ENCODE measurements around the gene GIT2.

Gene GIT2

GRCh38 chr12:109927622-109928021, 68.5 kb downstream of the GIT2 start:
- Histone ChIP-seq H3K36me3 (ENCODE audit: control insufficient read depth, insufficient read depth, low read length) (no peaks in the 10 kb centered on the region), H3K27me3 (ENCODE audit: control insufficient read depth, insufficient read depth, low read length) (no peaks in the 10 kb centered on the region), H3K4me1 (no peaks in the 10 kb centered on the region), H2AFZ (no peak overlapping the region), H3K9me3 (ENCODE audit: control insufficient read depth, low read length) (no peaks in the 10 kb centered on the region), H3K4me3 (ENCODE audit: low read depth, low read length) (no peak overlapping the region), H3K27ac (no peak overlapping the region), H3K4me2 (ENCODE audit: low read length) (no peak overlapping the region), H3K9ac (no peak overlapping the region), H3K79me2 (no peaks in the 10 kb centered on the region)
- TF ChIP-seq CTCF (IDR thresholded peaks at IDR 0.05), result peak; percentile 48

DNA sequence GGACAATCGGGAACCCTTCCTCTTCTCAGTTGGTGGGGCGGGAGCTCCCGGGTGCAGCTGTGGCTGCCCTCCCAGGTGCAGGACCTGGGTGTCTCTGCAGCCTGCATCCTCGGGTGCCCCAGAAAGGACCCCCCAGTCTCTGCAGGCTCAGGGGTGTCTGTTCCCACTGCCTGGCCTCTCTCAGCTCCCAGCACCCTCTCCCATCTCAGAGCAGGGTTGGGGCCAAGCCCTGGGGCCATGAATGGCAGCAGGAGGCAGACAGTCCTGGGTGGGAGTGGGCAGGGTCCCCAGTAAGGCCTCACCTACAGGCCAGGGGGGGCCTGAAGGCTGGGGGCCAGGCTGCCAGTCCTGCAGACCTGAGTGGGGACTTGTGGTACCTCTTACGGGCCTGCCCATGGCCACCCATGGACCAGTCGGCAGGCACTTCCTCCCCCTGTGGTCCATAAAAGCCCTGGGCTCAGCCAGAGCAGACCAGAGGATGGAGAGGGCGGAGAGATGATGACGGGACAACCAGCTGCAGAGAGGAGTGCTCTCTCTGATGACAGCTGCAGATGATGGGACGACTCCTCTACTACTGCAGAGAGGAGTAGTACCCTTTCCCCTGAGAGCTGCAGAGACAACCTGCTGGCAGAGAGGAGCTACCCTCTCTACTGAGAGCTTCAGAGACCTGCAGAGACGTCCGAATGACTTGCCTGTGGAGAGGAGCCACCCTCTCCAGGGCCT, 69.5 kb downstream of the GIT2 start:
- no peaks in the 10 kb centered on the region for H3K79me2 ChIP-seq
- H3K36me3 ChIP-seq (ENCODE audit: control insufficient read depth, insufficient read depth, low read length), result no peaks in the 10 kb centered on the region
- no peaks in the 10 kb centered on the region for H3K4me1 ChIP-seq
- H2AFZ ChIP-seq, result no peak overlapping the region
- no peak overlapping the region for H3K27ac ChIP-seq
- H3K27me3 ChIP-seq (ENCODE audit: control insufficient read depth, insufficient read depth, low read length), result no peaks in the 10 kb centered on the region
- TF ChIP-seq CTCF (IDR thresholded peaks at IDR 0.05), result no peak
- H3K9me3 ChIP-seq (ENCODE audit: control insufficient read depth, low read length), result no peaks in the 10 kb centered on the region
- H3K4me3 ChIP-seq (ENCODE audit: low read depth, low read length), result no peak overlapping the region
- H3K9ac ChIP-seq, result no peak overlapping the region
- H3K4me2 ChIP-seq (ENCODE audit: low read length), result no peak overlapping the region

DNA sequence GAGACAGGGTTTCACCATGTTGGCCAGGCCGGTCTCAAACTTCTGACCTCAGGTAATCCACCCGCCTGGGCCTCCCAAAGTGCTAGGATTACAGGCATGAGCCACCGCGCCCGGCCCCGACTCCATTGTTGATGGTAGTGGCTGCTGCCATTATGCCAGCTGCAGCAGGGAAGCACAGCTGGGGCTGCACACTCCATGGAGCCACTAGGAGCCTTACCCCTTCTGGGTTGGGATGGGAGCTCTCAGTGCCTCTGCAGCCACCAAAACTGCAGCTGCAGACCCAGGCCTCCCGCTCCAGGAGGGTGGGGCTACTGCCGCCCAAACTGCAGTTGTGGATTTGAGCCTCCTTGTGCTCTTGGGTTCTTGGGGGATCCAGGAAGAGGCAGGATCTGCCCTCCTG, 70.2 kb downstream of the GIT2 start:
- Histone ChIP-seq H3K9ac (no peak overlapping the region), H3K36me3 (ENCODE audit: control insufficient read depth, insufficient read depth, low read length) (no peaks in the 10 kb centered on the region), H3K9me3 (ENCODE audit: control insufficient read depth, low read length) (no peaks in the 10 kb centered on the region), H3K4me1 (no peaks in the 10 kb centered on the region), H3K79me2 (no peaks in the 10 kb centered on the region), H2AFZ (no peak overlapping the region), H3K27ac (no peak overlapping the region), H3K27me3 (ENCODE audit: control insufficient read depth, insufficient read depth, low read length) (no peaks in the 10 kb centered on the region), H3K4me3 (ENCODE audit: low read depth, low read length) (no peak overlapping the region), H3K4me2 (ENCODE audit: low read length) (no peak overlapping the region)
- TF ChIP-seq CTCF (IDR thresholded peaks at IDR 0.05), result no peak

DNA sequence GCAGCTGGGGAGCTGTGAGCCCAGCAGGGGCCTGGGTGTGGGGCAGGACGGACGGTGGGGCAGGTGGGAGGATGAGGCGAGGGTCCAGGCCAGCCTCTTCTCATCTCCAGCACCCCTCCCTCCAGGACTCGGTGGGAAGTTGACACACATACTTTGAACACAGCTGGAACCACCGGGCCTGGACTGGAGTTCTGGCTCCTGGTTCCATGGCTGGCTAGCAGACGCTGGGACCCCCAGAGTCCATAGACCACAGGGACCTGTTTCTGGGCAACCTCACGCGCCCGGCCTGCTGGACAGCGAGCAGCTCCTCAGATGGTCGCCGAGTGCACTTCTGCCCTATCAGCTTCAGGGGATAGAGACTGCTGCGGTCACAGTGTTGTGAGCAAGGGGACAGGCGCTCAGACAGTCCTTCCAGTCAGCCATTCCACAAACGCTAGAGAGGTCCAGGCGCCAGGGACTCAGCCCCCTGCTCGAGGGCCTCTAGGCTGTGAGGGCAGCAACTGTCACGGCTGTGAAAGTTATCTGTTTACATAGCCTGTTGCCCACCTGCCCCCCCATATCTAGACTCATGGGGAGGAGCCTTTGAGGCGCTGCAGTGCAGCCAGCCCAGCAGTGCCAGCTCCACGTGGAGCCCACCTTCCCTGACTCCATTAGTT, 70.9 kb downstream of the GIT2 start:
- H3K79me2 ChIP-seq, result no peaks in the 10 kb centered on the region
- no peak overlapping the region for H3K27ac ChIP-seq
- no peak overlapping the region for H3K9ac ChIP-seq
- H3K4me3 ChIP-seq (ENCODE audit: low read depth, low read length), result no peak overlapping the region
- H3K27me3 ChIP-seq (ENCODE audit: control insufficient read depth, insufficient read depth, low read length), result no peaks in the 10 kb centered on the region
- no peak overlapping the region for H2AFZ ChIP-seq
- no peak for TF ChIP-seq CTCF (IDR thresholded peaks at IDR 0.05)
- H3K4me2 ChIP-seq (ENCODE audit: low read length), result no peak overlapping the region
- H3K4me1 ChIP-seq, result no peaks in the 10 kb centered on the region
- no peaks in the 10 kb centered on the region for H3K9me3 ChIP-seq (ENCODE audit: control insufficient read depth, low read length)
- H3K36me3 ChIP-seq (ENCODE audit: control insufficient read depth, insufficient read depth, low read length), result no peaks in the 10 kb centered on the region
